SU-DHL-6 (cell line): ENCODE measurements around the gene MAPK12.

Experiments
- EZH2phosphoT487 ChIP-seq: fragments of 200-600 bp; sonication (generic), shearing (Covaris generic); conservative IDR thresholded peaks from 2 replicates; pipeline ENCODE4 v1.6.1; 2018; ENCODE audit warnings: mild to moderate bottlenecking, antibody characterized with exemption, low read length, moderate library complexity, mixed read lengths
- TF ChIP-seq, protein P1 (sequence below): fragments of 200-600 bp; sonication (generic); IDR thresholded peaks from one replicate; pipeline ENCODE4 v1.5.1; 2017; ENCODE audit warnings: antibody characterized with exemption, mild to moderate bottlenecking, low read length, moderate library complexity; ENCODE audit not compliant: insufficient read depth, poor library complexity, severe bottlenecking

DNA sequence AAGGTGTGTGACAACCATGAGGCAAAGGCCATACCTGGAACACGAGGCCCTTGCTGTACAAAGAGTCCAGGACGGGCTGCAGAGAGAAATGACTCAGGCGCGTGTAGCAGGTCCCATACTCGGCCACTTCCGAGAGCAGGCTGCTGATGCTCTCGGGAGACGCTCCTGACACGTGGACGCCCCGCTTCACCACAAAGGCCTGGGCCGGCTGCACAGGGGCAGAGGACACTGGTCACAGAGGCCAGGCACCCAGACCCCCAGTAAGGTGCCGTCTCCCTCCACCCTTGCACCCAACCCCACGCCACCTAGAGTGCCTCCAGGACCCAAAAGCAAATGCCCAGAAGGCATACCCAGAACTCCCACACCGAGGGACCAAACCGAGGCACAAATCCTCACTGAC, 32.1 kb downstream of the MAPK12 start:
- TF ChIP-seq, protein P1, sequence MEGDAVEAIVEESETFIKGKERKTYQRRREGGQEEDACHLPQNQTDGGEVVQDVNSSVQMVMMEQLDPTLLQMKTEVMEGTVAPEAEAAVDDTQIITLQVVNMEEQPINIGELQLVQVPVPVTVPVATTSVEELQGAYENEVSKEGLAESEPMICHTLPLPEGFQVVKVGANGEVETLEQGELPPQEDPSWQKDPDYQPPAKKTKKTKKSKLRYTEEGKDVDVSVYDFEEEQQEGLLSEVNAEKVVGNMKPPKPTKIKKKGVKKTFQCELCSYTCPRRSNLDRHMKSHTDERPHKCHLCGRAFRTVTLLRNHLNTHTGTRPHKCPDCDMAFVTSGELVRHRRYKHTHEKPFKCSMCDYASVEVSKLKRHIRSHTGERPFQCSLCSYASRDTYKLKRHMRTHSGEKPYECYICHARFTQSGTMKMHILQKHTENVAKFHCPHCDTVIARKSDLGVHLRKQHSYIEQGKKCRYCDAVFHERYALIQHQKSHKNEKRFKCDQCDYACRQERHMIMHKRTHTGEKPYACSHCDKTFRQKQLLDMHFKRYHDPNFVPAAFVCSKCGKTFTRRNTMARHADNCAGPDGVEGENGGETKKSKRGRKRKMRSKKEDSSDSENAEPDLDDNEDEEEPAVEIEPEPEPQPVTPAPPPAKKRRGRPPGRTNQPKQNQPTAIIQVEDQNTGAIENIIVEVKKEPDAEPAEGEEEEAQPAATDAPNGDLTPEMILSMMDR, result no peak
- TF ChIP-seq EZH2phosphoT487, result no peak
